ENCODE results near the gene ZNF655.

The ZNF655 gene

GRCh38 chr7:99554939-99555338 lies 3.5 kb upstream of the ZNF655 start (continued):
- no peak for TF ChIP-seq POU6F1 (CRISPR knock-in tag; IDR thresholded peaks at IDR 0.05; ENCODE audit: borderline replicate concordance, low read depth)

- ATAC-seq: no peak
- no peak for TF ChIP-seq TSHZ2 (CRISPR knock-in tag; IDR thresholded peaks at IDR 0.05)
- no peak for TF ChIP-seq ISL1 (CRISPR knock-in tag; IDR thresholded peaks at IDR 0.05)
- TF ChIP-seq OSR1 (CRISPR knock-in tag; IDR thresholded peaks at IDR 0.05): no peak
These were observed 1.2 kb upstream of the ZNF655 start for GRCh38 chr7:99557196-99557607.

- ATAC-seq: peak; percentile 59
- TF ChIP-seq GLIS3 (CRISPR knock-in tag; IDR thresholded peaks at IDR 0.05) (no peak), POU6F1 (CRISPR knock-in tag; IDR thresholded peaks at IDR 0.05; ENCODE audit: borderline replicate concordance, low read depth) (no peak), TOX (CRISPR knock-in tag; IDR thresholded peaks at IDR 0.05; ENCODE audit: borderline replicate concordance) (no peak), CSRNP3 (CRISPR knock-in tag; IDR thresholded peaks at IDR 0.05) (peak; percentile 47; the same call in 1 of the 2 replicates)
These were observed 519 bp upstream of the ZNF655 start for GRCh38 chr7:99557940-99558305.

GRCh38 chr7:99559175-99559915 lies 903 bp downstream of the ZNF655 start:
- TF ChIP-seq POU6F1 (CRISPR knock-in tag; IDR thresholded peaks at IDR 0.05; ENCODE audit: borderline replicate concordance, low read depth) (no peak), ZNF565 (CRISPR knock-in tag; conservative IDR thresholded peaks at IDR 0.05; ENCODE audit: low read depth) (no peak), ZNF70 (CRISPR knock-in tag; IDR thresholded peaks at IDR 0.05) (no peak)
- no peak for ATAC-seq

- ATAC-seq: no peak
- no peak for TF ChIP-seq ESRRG (CRISPR knock-in tag; IDR thresholded peaks at IDR 0.05)
- TF ChIP-seq BACH2 (CRISPR knock-in tag; IDR thresholded peaks at IDR 0.05; ENCODE audit: borderline replicate concordance): no peak
- TF ChIP-seq PPARA (CRISPR knock-in tag; IDR thresholded peaks at IDR 0.05; ENCODE audit: borderline replicate concordance): no peak
- no peak for TF ChIP-seq ZNF565 (CRISPR knock-in tag; conservative IDR thresholded peaks at IDR 0.05; ENCODE audit: low read depth)
- TF ChIP-seq POU6F1 (CRISPR knock-in tag; IDR thresholded peaks at IDR 0.05; ENCODE audit: borderline replicate concordance, low read depth): no peak
- no peak for TF ChIP-seq TOX (CRISPR knock-in tag; IDR thresholded peaks at IDR 0.05; ENCODE audit: borderline replicate concordance)
- no peak for TF ChIP-seq CREB5 (CRISPR knock-in tag; IDR thresholded peaks at IDR 0.05; ENCODE audit: low read depth)
These were observed 2.6 kb downstream of the ZNF655 start for GRCh38 chr7:99560834-99561736.

All from SK-N-SH treated with all-trans-retinoic acid at 6 μM for 48 hours (cell line).